Panc1 (cell line): ENCODE measurements around the gene DYNLL1. TPM values are rescaled to one million over a fixed set of nuclear protein-coding genes. Genes with fewer than 3 reads are reported as not detected.

ENCODE experiments used
- ATAC-seq: fragments of 200-7000 bp; cut with Tn5 transposase; 2 replicates; pipeline ENCODE4 v1.9.1; 2020; ENCODE audit warnings: mild to moderate bottlenecking, moderate library complexity
- BruUV-seq: library from RNA; stranded (reverse); fragments of 400-500 nt; replicated peaks from 2 replicates; lab custom pipeline; 2021; lab: Mats Ljungman, UMichigan
- CTCF ChIA-PET: fragments of 300-600 bp; sonication (Branson Sonifier 250); formaldehyde crosslinking; loops from one replicate; lab custom pipeline; 2022; ENCODE audit warnings: antibody characterized with exemption; lab: Charles Lee
- POLR2A ChIA-PET: fragments of 300-600 bp; sonication (Branson Sonifier 250); formaldehyde crosslinking; loops from one replicate; lab custom pipeline; 2022; ENCODE audit warnings: antibody characterized with exemption; lab: Charles Lee
- DNase-seq: peaks from one replicate; pipeline ENCODE4 v3.0.0-alpha.2; 2010; ENCODE audit warnings: low read depth, low spot score
- H3K27ac ChIP-seq: 2 replicates; pipeline ENCODE4 v1.5.1; 2011; ENCODE audit warnings: mild to moderate bottlenecking, low read length, inconsistent platforms
- H3K27me3 ChIP-seq: fragments of 200-500 bp; sonication (Bioruptor generic); 2 replicates; pipeline ENCODE4 v1.6.0; 2014; ENCODE audit warnings: low read length, inconsistent platforms; ENCODE audit not compliant: control insufficient read depth, insufficient read depth
- H3K36me3 ChIP-seq: fragments of 200-500 bp; sonication (Bioruptor generic); 2 replicates; pipeline ENCODE4 v1.5.1; 2014; ENCODE audit warnings: inconsistent platforms, mild to moderate bottlenecking, low read length, moderate library complexity; ENCODE audit not compliant: control insufficient read depth, insufficient read depth
- H3K4me1 ChIP-seq: 2 replicates; pipeline ENCODE4 v1.5.1; 2011; ENCODE audit warnings: inconsistent platforms, mild to moderate bottlenecking, low read length, moderate library complexity; ENCODE audit not compliant: control insufficient read depth, insufficient read depth
- H3K4me3 ChIP-seq, 2 experiments: 2 replicates each; pipeline ENCODE4 v1.5.1; 2011 to 2012; ENCODE audit warnings: low read depth in 2 of 2, low read length in 2 of 2, mild to moderate bottlenecking in 2 of 2, inconsistent platforms in 1 of 2, moderate library complexity in 1 of 2
- H3K9me3 ChIP-seq: fragments of 200-500 bp; sonication (Bioruptor generic); 2 replicates; pipeline ENCODE4 v1.5.1; 2014; ENCODE audit warnings: low read depth, mild to moderate bottlenecking, inconsistent platforms, low read length, moderate library complexity; ENCODE audit not compliant: control insufficient read depth, insufficient read depth
- POLR2AphosphoS5 ChIP-seq: IDR thresholded peaks from 2 replicates; pipeline ENCODE4 v1.6.1; 2012; ENCODE audit warnings: mild to moderate bottlenecking, low read depth, low read length, moderate library complexity
- SIN3A ChIP-seq: IDR thresholded peaks from 2 replicates; pipeline ENCODE4 v1.6.1; 2012; ENCODE audit warnings: low read depth, mild to moderate bottlenecking, low read length, moderate library complexity, borderline replicate concordance; ENCODE audit not compliant: insufficient read depth
- TCF7L2 ChIP-seq: IDR thresholded peaks from 2 replicates; pipeline ENCODE4 v1.6.1; 2011; ENCODE audit warnings: mild to moderate bottlenecking, low read depth, low read length, inconsistent platforms
- in situ Hi-C: cut with HindIII; loops from 2 replicates; pipeline ENCODE4 v1.10.0; 2016; ENCODE audit warnings: low sequenced_read_pairs, low pct_unique_long_range_greater_than_20kb
- intact Hi-C: fragments of 100-400 bp; cut with micrococcal nuclease; formaldehyde crosslinking; loops from one replicate; pipeline ENCODE4 v1.10.0; 2022; ENCODE audit not compliant: unreplicated experiment
- total RNA-seq: library from RNA; stranded (reverse); gene quantifications from one replicate; pipeline ENCODE4 v1.2.1, GENCODE V29; 2021; ENCODE audit not compliant: unreplicated experiment
- TF ChIP-seq, protein P1 (sequence below), 2 experiments: IDR thresholded peaks; 2 replicates each; pipeline ENCODE4 v1.6.1; 2011 to 2012; ENCODE audit warnings: low read depth in 2 of 2, control low read depth in 1 of 2, low read length in 1 of 2, mild to moderate bottlenecking in 1 of 2, moderate library complexity in 1 of 2; ENCODE audit not compliant: insufficient read depth in 1 of 2
- TF ChIP-seq, protein P2 (sequence below): fragments of 450-650 bp; IDR thresholded peaks from 2 replicates; pipeline ENCODE4 v1.5.1; 2017; ENCODE audit warnings: mild to moderate bottlenecking

The DYNLL1 gene
- total RNA-seq, 1 experiment from 2014 or later, result 482 TPM

- DNase-seq (no peak), ATAC-seq (no peak)
- H3K4me1 ChIP-seq, result peaks cover 15% of the 10 kb centered on the region
- CTCF ChIA-PET, result interaction anchor here (0.6 kb wide), 1 partner anchor 296 kb away, joined by 3 read pairs; no protein-coding TSS in a partner anchor
- POLR2A ChIA-PET, result interaction anchor here (0.6 kb wide), 2 partner anchors 24 to 181 kb away, joined by 4 to 10 read pairs; no protein-coding TSS in a partner anchor
- H3K9me3 ChIP-seq, result no peaks in the 10 kb centered on the region
- intact Hi-C loops (no loop called here), in situ Hi-C loops (no loop called here)
- no peak overlapping the region for H3K4me3 ChIP-seq
- TF ChIP-seq SIN3A (no peak), TCF7L2 (no peak), POLR2AphosphoS5 (no peak)
- TF ChIP-seq, protein P1, sequence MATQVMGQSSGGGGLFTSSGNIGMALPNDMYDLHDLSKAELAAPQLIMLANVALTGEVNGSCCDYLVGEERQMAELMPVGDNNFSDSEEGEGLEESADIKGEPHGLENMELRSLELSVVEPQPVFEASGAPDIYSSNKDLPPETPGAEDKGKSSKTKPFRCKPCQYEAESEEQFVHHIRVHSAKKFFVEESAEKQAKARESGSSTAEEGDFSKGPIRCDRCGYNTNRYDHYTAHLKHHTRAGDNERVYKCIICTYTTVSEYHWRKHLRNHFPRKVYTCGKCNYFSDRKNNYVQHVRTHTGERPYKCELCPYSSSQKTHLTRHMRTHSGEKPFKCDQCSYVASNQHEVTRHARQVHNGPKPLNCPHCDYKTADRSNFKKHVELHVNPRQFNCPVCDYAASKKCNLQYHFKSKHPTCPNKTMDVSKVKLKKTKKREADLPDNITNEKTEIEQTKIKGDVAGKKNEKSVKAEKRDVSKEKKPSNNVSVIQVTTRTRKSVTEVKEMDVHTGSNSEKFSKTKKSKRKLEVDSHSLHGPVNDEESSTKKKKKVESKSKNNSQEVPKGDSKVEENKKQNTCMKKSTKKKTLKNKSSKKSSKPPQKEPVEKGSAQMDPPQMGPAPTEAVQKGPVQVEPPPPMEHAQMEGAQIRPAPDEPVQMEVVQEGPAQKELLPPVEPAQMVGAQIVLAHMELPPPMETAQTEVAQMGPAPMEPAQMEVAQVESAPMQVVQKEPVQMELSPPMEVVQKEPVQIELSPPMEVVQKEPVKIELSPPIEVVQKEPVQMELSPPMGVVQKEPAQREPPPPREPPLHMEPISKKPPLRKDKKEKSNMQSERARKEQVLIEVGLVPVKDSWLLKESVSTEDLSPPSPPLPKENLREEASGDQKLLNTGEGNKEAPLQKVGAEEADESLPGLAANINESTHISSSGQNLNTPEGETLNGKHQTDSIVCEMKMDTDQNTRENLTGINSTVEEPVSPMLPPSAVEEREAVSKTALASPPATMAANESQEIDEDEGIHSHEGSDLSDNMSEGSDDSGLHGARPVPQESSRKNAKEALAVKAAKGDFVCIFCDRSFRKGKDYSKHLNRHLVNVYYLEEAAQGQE (IDR thresholded peaks at IDR 0.05; ENCODE audit: insufficient read depth in 1 of 2, low read depth in 2 of 2, low read length in 1 of 2), result no peak
- TF ChIP-seq, protein P2, sequence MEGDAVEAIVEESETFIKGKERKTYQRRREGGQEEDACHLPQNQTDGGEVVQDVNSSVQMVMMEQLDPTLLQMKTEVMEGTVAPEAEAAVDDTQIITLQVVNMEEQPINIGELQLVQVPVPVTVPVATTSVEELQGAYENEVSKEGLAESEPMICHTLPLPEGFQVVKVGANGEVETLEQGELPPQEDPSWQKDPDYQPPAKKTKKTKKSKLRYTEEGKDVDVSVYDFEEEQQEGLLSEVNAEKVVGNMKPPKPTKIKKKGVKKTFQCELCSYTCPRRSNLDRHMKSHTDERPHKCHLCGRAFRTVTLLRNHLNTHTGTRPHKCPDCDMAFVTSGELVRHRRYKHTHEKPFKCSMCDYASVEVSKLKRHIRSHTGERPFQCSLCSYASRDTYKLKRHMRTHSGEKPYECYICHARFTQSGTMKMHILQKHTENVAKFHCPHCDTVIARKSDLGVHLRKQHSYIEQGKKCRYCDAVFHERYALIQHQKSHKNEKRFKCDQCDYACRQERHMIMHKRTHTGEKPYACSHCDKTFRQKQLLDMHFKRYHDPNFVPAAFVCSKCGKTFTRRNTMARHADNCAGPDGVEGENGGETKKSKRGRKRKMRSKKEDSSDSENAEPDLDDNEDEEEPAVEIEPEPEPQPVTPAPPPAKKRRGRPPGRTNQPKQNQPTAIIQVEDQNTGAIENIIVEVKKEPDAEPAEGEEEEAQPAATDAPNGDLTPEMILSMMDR, result no peak
- BruUV-seq, result no TSS peak
- peaks cover 15% of the 10 kb centered on the region for H3K36me3 ChIP-seq
- no peaks in the 10 kb centered on the region for H3K27me3 ChIP-seq
- H3K27ac ChIP-seq, result no peak overlapping the region
These were observed 4.7 kb downstream of the DYNLL1 start for GRCh38 chr12:120500581-120500980.

DNA sequence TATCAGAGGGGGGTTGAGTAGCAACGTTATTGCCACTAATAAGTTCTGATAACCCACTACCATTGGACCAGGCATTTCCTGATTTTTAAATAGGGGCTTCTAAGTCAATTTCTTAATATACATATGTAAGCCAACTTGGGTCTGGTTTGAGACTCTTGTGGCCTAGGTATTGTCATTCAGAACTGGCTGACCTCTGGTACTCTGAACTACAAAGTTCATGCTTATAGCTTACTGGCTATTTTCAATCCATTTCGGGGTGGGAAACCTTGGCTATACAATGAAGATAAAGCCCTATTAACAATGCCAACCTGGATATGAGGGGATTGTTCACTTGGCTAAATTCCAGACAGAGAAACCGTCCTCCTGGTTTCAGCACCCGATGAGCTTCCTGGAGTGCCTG is 8.7 kb downstream of the DYNLL1 start:
- no peak for ATAC-seq

More for the DNA sequence above, 8.7 kb downstream of the DYNLL1 start:
- in situ Hi-C loops, result no loop called here
- Histone ChIP-seq H3K36me3 (no peaks in the 10 kb centered on the region), H3K4me3 (no peak overlapping the region), H3K4me1 (no peaks in the 10 kb centered on the region), H3K27ac (no peak overlapping the region), H3K27me3 (no peaks in the 10 kb centered on the region), H3K9me3 (no peaks in the 10 kb centered on the region)
- intact Hi-C loops, result no loop called here
- TF ChIP-seq, protein P1 (IDR thresholded peaks at IDR 0.05; ENCODE audit: insufficient read depth in 1 of 2, low read depth in 2 of 2, low read length in 1 of 2), result no peak
- TF ChIP-seq TCF7L2 (no peak), POLR2AphosphoS5 (no peak), SIN3A (no peak)
- TF ChIP-seq, protein P2, result no peak
- BruUV-seq, result no TSS peak
- ChIA-PET POLR2A (no interaction called here), CTCF (interaction anchor here (1.1 kb wide), 1 partner anchor 38 kb away, joined by 3 read pairs; no protein-coding TSS in a partner anchor)
- no peak for DNase-seq
